Panc1 (cell line): ENCODE results near the gene GCH1. TPM values are rescaled to one million over a fixed set of nuclear protein-coding genes. Genes with fewer than 3 reads are reported as not detected.

Source experiments
- ATAC-seq: fragments of 200-7000 bp; cut with Tn5 transposase; 2 replicates; pipeline ENCODE4 v1.9.1; 2020; ENCODE audit warnings: mild to moderate bottlenecking, moderate library complexity
- BruUV-seq: library from RNA; stranded (reverse); fragments of 400-500 nt; replicated peaks from 2 replicates; lab custom pipeline; 2021; lab: Mats Ljungman, UMichigan
- CTCF ChIA-PET: fragments of 300-600 bp; sonication (Branson Sonifier 250); formaldehyde crosslinking; loops from one replicate; lab custom pipeline; 2022; ENCODE audit warnings: antibody characterized with exemption; lab: Charles Lee
- POLR2A ChIA-PET: fragments of 300-600 bp; sonication (Branson Sonifier 250); formaldehyde crosslinking; loops from one replicate; lab custom pipeline; 2022; ENCODE audit warnings: antibody characterized with exemption; lab: Charles Lee
- DNase-seq: peaks from one replicate; pipeline ENCODE4 v3.0.0-alpha.2; 2010; ENCODE audit warnings: low read depth, low spot score
- H3K27ac ChIP-seq: 2 replicates; pipeline ENCODE4 v1.5.1; 2011; ENCODE audit warnings: mild to moderate bottlenecking, low read length, inconsistent platforms
- H3K27me3 ChIP-seq: fragments of 200-500 bp; sonication (Bioruptor generic); 2 replicates; pipeline ENCODE4 v1.6.0; 2014; ENCODE audit warnings: low read length, inconsistent platforms; ENCODE audit not compliant: control insufficient read depth, insufficient read depth
- H3K36me3 ChIP-seq: fragments of 200-500 bp; sonication (Bioruptor generic); 2 replicates; pipeline ENCODE4 v1.5.1; 2014; ENCODE audit warnings: inconsistent platforms, mild to moderate bottlenecking, low read length, moderate library complexity; ENCODE audit not compliant: control insufficient read depth, insufficient read depth
- H3K4me1 ChIP-seq: 2 replicates; pipeline ENCODE4 v1.5.1; 2011; ENCODE audit warnings: inconsistent platforms, mild to moderate bottlenecking, low read length, moderate library complexity; ENCODE audit not compliant: control insufficient read depth, insufficient read depth
- H3K4me3 ChIP-seq, 2 experiments: 2 replicates each; pipeline ENCODE4 v1.5.1; 2011 to 2012; ENCODE audit warnings: low read depth in 2 of 2, low read length in 2 of 2, mild to moderate bottlenecking in 2 of 2, inconsistent platforms in 1 of 2, moderate library complexity in 1 of 2
- H3K9me3 ChIP-seq: fragments of 200-500 bp; sonication (Bioruptor generic); 2 replicates; pipeline ENCODE4 v1.5.1; 2014; ENCODE audit warnings: low read depth, mild to moderate bottlenecking, inconsistent platforms, low read length, moderate library complexity; ENCODE audit not compliant: control insufficient read depth, insufficient read depth
- CTCF ChIP-seq: fragments of 450-650 bp; IDR thresholded peaks from 2 replicates; pipeline ENCODE4 v1.5.1; 2017; ENCODE audit warnings: mild to moderate bottlenecking
- POLR2AphosphoS5 ChIP-seq: IDR thresholded peaks from 2 replicates; pipeline ENCODE4 v1.6.1; 2012; ENCODE audit warnings: mild to moderate bottlenecking, low read depth, low read length, moderate library complexity
- REST ChIP-seq, 2 experiments: IDR thresholded peaks; 2 replicates each; pipeline ENCODE4 v1.6.1; 2011 to 2012; ENCODE audit warnings: low read depth in 2 of 2, control low read depth in 1 of 2, low read length in 1 of 2, mild to moderate bottlenecking in 1 of 2, moderate library complexity in 1 of 2; ENCODE audit not compliant: insufficient read depth in 1 of 2
- SIN3A ChIP-seq: IDR thresholded peaks from 2 replicates; pipeline ENCODE4 v1.6.1; 2012; ENCODE audit warnings: low read depth, mild to moderate bottlenecking, low read length, moderate library complexity, borderline replicate concordance; ENCODE audit not compliant: insufficient read depth
- TCF7L2 ChIP-seq: IDR thresholded peaks from 2 replicates; pipeline ENCODE4 v1.6.1; 2011; ENCODE audit warnings: mild to moderate bottlenecking, low read depth, low read length, inconsistent platforms
- in situ Hi-C: cut with HindIII; loops from 2 replicates; pipeline ENCODE4 v1.10.0; 2016; ENCODE audit warnings: low sequenced_read_pairs, low pct_unique_long_range_greater_than_20kb
- intact Hi-C: fragments of 100-400 bp; cut with micrococcal nuclease; formaldehyde crosslinking; loops from one replicate; pipeline ENCODE4 v1.10.0; 2022; ENCODE audit not compliant: unreplicated experiment
- total RNA-seq: library from RNA; stranded (reverse); gene quantifications from one replicate; pipeline ENCODE4 v1.2.1, GENCODE V29; 2021; ENCODE audit not compliant: unreplicated experiment

GCH1 gene
- total RNA-seq, 1 experiment from 2014 or later, result 3.6 TPM

DNA sequence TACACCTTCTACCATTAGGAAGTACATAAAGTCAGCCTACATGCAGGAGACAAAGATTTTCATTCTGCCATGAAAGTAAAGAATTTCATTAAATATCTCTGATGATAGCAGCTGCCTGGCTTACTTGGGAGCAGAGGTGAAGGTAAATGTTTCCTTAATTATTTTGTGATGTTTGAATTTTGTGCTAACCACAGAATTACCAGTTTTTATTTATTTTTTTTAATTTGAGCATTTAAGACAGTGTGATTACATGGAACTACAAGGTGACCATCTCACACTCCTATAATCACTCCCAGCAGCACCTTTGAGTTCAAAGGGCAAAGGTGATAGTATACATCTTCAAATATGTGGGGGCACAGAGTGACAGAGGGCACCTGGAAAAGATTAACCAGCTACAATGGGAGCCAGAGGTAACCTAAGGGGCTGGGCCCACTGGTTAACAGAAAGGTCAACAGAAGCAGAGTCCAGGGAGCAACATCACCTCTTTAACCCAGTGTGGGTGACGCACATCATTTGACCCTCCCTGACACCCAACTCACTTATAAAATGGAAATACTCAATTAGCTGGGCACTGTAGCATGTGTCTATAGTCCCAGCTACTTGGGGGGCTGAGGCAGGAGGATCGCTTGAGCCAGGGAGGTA is 65.0 kb downstream of the GCH1 start:
- Histone ChIP-seq H3K36me3 (no peaks in the 10 kb centered on the region), H3K4me1 (no peaks in the 10 kb centered on the region), H3K27me3 (no peaks in the 10 kb centered on the region), H3K4me3 (no peak overlapping the region), H3K9me3 (no peaks in the 10 kb centered on the region), H3K27ac (no peak overlapping the region)
- BruUV-seq, result no TSS peak
- ChIA-PET CTCF (no interaction called here), POLR2A (no interaction called here)
- TF ChIP-seq TCF7L2 (no peak), CTCF (no peak), REST (IDR thresholded peaks at IDR 0.05; ENCODE audit: insufficient read depth in 1 of 2, low read depth in 2 of 2, low read length in 1 of 2) (no peak), POLR2AphosphoS5 (no peak), SIN3A (no peak)
- no peak for ATAC-seq
- in situ Hi-C loops, result no loop called here
- intact Hi-C loops, result no loop called here
- no peak for DNase-seq

- in situ Hi-C loops, result no loop called here
- H3K27me3 ChIP-seq, result no peaks in the 10 kb centered on the region
- POLR2A ChIA-PET, result no interaction called here
- intact Hi-C loops, result no loop called here
- no TSS peak for BruUV-seq
- no peak overlapping the region for H3K4me3 ChIP-seq
- DNase-seq (no peak), ATAC-seq (no peak)
- CTCF ChIA-PET, result no interaction called here
- H3K9me3 ChIP-seq, result no peaks in the 10 kb centered on the region
- no peaks in the 10 kb centered on the region for H3K36me3 ChIP-seq
- no peaks in the 10 kb centered on the region for H3K4me1 ChIP-seq
- no peak overlapping the region for H3K27ac ChIP-seq
- TF ChIP-seq CTCF, result no peak
- no peak for TF ChIP-seq REST (IDR thresholded peaks at IDR 0.05; ENCODE audit: insufficient read depth in 1 of 2, low read depth in 2 of 2, low read length in 1 of 2)
- no peak for TF ChIP-seq TCF7L2
- TF ChIP-seq POLR2AphosphoS5, result no peak
- no peak for TF ChIP-seq SIN3A
These were observed 66.4 kb downstream of the GCH1 start for GRCh38 chr14:54836231-54836630.
